AG04449 (cell line): Measurements from ENCODE around the gene XPR1.

Experiments used
- CTCF ChIA-PET: fragments of 350-600 bp; formaldehyde crosslinking; extraction: SDS; loops from one replicate; lab custom pipeline; 2021; ENCODE audit warnings: antibody characterized with exemption; lab: Yijun Ruan, JAX
- POLR2A ChIA-PET: fragments of 400-600, 350-600 bp; formaldehyde crosslinking; extraction: SDS; loops from one replicate; lab custom pipeline; 2020; ENCODE audit warnings: antibody characterized with exemption, inconsistent platforms; lab: Yijun Ruan, JAX
- DNase-seq: peaks from one replicate; pipeline ENCODE4 v3.0.0-alpha.2; 2010; ENCODE audit warnings: low read depth, low spot score
- H3K4me3 ChIP-seq: 2 replicates; pipeline ENCODE4 v1.5.1; 2011; ENCODE audit warnings: low read depth, mild to moderate bottlenecking, control low read depth, low read length
- CTCF ChIP-seq: IDR thresholded peaks from one replicate; pipeline ENCODE4 v1.5.1; 2011; ENCODE audit warnings: mild to moderate bottlenecking, moderate library complexity, low read length, control low read depth, inconsistent platforms; ENCODE audit not compliant: insufficient read depth; ENCODE audit errors: missing control alignments

The XPR1 gene

GRCh38 chr1:180593382-180593781 is 38.4 kb upstream of the XPR1 start:
- POLR2A ChIA-PET = no interaction called here
- no peak overlapping the region for H3K4me3 ChIP-seq
- no peak for DNase-seq
- CTCF ChIA-PET = no interaction called here
- no peak for TF ChIP-seq CTCF

- ChIA-PET POLR2A (no interaction called here), CTCF (no interaction called here)
- H3K4me3 ChIP-seq = no peak overlapping the region
- no peak for TF ChIP-seq CTCF
- DNase-seq = no peak
These were observed 37.1 kb upstream of the XPR1 start for GRCh38 chr1:180594723-180595122.

- no peak overlapping the region for H3K4me3 ChIP-seq
- POLR2A ChIA-PET = no interaction called here
- CTCF ChIA-PET = interaction anchor here (0.9 kb wide), 1 partner anchor 9 kb away, joined by 3 read pairs; no protein-coding TSS in a partner anchor
- TF ChIP-seq CTCF = no peak
- no peak for DNase-seq
These were observed 35.9 kb upstream of the XPR1 start for GRCh38 chr1:180595966-180596365.

DNA sequence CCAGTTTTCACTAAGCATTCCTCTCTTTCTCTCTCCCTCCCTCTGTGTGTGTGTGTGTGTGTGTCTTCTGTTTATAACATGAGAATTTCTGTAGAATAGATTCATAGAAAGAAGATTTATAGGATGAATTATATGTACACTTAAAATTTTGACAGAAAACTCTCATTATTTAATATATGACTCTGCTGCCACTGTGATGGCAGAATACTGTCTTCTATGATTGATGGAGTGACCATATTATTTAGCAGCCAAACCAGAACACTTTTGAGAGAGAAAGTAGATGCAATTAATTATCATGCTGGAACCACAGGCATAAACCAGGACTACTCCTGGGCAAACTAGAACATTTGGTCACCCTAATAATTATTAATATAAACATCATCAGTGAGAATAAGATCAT is 34.3 kb upstream of the XPR1 start:
- CTCF ChIA-PET = no interaction called here
- DNase-seq = no peak
- no peak overlapping the region for H3K4me3 ChIP-seq
- POLR2A ChIA-PET = no interaction called here
- TF ChIP-seq CTCF = no peak

DNA sequence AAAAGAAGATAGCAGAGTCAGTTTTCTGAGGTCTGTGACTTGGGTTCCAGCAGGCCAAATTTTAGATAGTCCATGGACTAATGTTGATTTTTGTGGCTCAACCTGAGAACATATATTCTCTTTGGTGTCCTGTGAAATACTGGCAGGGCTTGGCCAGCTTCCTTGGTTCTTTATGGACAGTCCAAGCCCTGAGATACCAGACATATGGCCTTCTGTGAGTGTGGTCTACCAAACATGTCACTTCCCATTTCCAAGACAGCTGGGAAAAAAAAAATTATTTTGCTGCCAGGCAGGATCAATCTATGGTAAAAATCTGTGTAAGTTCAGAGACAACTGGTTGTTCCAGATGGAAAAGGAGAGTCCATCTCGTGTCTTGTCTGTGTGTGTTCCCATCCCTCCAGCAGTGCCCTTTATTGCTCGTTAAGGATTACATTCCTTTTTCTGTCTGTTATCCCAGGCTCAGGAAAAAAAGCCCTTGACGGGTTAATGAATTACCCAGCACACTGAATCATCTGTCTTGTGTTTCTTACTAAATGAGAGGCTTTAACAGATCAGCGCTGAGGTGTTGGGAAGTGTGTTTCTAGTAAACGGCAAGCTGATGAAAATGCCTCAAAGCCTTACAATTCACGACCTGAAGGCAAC is 33.4 kb upstream of the XPR1 start:
- no peak for TF ChIP-seq CTCF
- CTCF ChIA-PET = no interaction called here
- no peak overlapping the region for H3K4me3 ChIP-seq
- POLR2A ChIA-PET = no interaction called here
- no peak for DNase-seq

GRCh38 chr1:180600343-180600742 is 31.5 kb upstream of the XPR1 start:
- TF ChIP-seq CTCF = no peak
- POLR2A ChIA-PET = no interaction called here
- no peak for DNase-seq
- CTCF ChIA-PET = interaction anchor here (1.0 kb wide), 1 partner anchor 10 kb away, joined by 3 read pairs; no protein-coding TSS in a partner anchor
- H3K4me3 ChIP-seq = no peak overlapping the region
